HG02763 (cell line): ENCODE results near the gene CHD6.
"Not testable (repeated sequence)": the region's sequence is repeated elsewhere in the genome, so short reads cannot be mapped to it uniquely, and the experiment has no call there.

Source experiments
- ATAC-seq: cut with Tn5 transposase; IDR thresholded peaks from one replicate; pipeline ENCODE4 v1.9.1; 2021; ENCODE audit warnings: mild to moderate bottlenecking, moderate library complexity; ENCODE audit not compliant: unreplicated experiment

Gene CHD6

GRCh38 chr20:41551011-41551705 is 67.0 kb downstream of the CHD6 start:
- ATAC-seq = no peak

GRCh38 chr20:41547221-41547620 is 71.0 kb downstream of the CHD6 start:
- no peak for ATAC-seq

- ATAC-seq = no peak
Observed at GRCh38 chr20:41546535-41546934, 71.6 kb downstream of the CHD6 start.

GRCh38 chr20:41544472-41544871 is 73.7 kb downstream of the CHD6 start:
- no peak for ATAC-seq

GRCh38 chr20:41540918-41541317 is 77.3 kb downstream of the CHD6 start:
- no peak for ATAC-seq

- ATAC-seq = no peak
Observed at GRCh38 chr20:41540459-41540858, 77.7 kb downstream of the CHD6 start.

- ATAC-seq = no peak
Observed at GRCh38 chr20:41538810-41539596, 79.2 kb downstream of the CHD6 start.

GRCh38 chr20:41537865-41538264 is 80.3 kb downstream of the CHD6 start:
- no peak for ATAC-seq

- ATAC-seq = not testable (repeated sequence)
Observed at GRCh38 chr20:41535551-41535950, 82.6 kb downstream of the CHD6 start.

- no peak for ATAC-seq
Observed at GRCh38 chr20:41534842-41535241, 83.3 kb downstream of the CHD6 start.

- no peak for ATAC-seq
Observed at GRCh38 chr20:41534170-41534569, 84.0 kb downstream of the CHD6 start.

- ATAC-seq = no peak
Observed at GRCh38 chr20:41533537-41534136, 84.5 kb downstream of the CHD6 start.

- no peak for ATAC-seq
Observed at GRCh38 chr20:41532935-41533334, 85.2 kb downstream of the CHD6 start.

- ATAC-seq = no peak
Observed at GRCh38 chr20:41531518-41532275, 86.5 kb downstream of the CHD6 start.

GRCh38 chr20:41530923-41531322 is 87.3 kb downstream of the CHD6 start:
- ATAC-seq = no peak

GRCh38 chr20:41526327-41526726 is 91.8 kb downstream of the CHD6 start:
- no peak for ATAC-seq

- no peak for ATAC-seq
Observed at GRCh38 chr20:41524980-41525613, 93.1 kb downstream of the CHD6 start.

GRCh38 chr20:41523857-41524256 is 94.3 kb downstream of the CHD6 start:
- ATAC-seq = no peak

GRCh38 chr20:41513829-41514228 is 104.3 kb downstream of the CHD6 start:
- ATAC-seq = no peak

- no peak for ATAC-seq
Observed at GRCh38 chr20:41512624-41513023, 105.6 kb downstream of the CHD6 start.
